Activated T-cell treated with anti-CD3 and anti-CD28 coated beads, Interleukin-2, amount 50 U/mL, for 72 hours (primary cell): ENCODE measurements around the gene RALGPS2. TPM values are rescaled to one million over a fixed set of nuclear protein-coding genes. Genes with fewer than 3 reads are reported as not detected.

ENCODE experiments used
- ATAC-seq, 2 donors: fragments of 150-1000 bp; cut with Tn5 transposase; replicated peaks in 1 of 2; 2 replicates each; pipeline ENCODE4 v1.10.0; 2021; ENCODE audit warnings: moderate library complexity in 2 of 2, mild to moderate bottlenecking in 1 of 2
- DNase-seq, 2 donors: peaks; one replicate each; pipeline ENCODE4 v3.0.0; 2021 to 2022; ENCODE audit warnings: mixed read lengths in 1 of 2
- H3K27ac Mint-ChIP-seq: one replicate; pipeline ENCODE4 v1.8.0; 2022; ENCODE audit warnings: mild to moderate bottlenecking, moderate library complexity, mixed read lengths
- H3K27me3 Mint-ChIP-seq: one replicate; pipeline ENCODE4 v1.8.0; 2022; ENCODE audit warnings: low read depth, mixed read lengths
- H3K36me3 Mint-ChIP-seq, 2 donors: one replicate each; pipeline ENCODE4 v1.8.0; 2022; ENCODE audit warnings: mixed read lengths in 2 of 2, mild to moderate bottlenecking in 1 of 2; ENCODE audit not compliant: insufficient read depth in 2 of 2
- H3K4me1 Mint-ChIP-seq: one replicate; pipeline ENCODE4 v1.8.0; 2022; ENCODE audit warnings: low read depth, mixed read lengths
- H3K4me3 Mint-ChIP-seq, 2 donors: one replicate each; pipeline ENCODE4 v1.8.0; 2022; ENCODE audit warnings: mild to moderate bottlenecking in 2 of 2, mixed read lengths in 2 of 2, moderate library complexity in 2 of 2
- H3K9me3 Mint-ChIP-seq, 2 donors: one replicate each; pipeline ENCODE4 v1.8.0; 2022; ENCODE audit warnings: mixed read lengths in 2 of 2
- total RNA-seq, 2 donors: library from RNA; stranded (reverse); gene quantifications; one replicate each; pipeline ENCODE4 v1.2.3, GENCODE V29; 2022

Gene RALGPS2
- total RNA-seq, 2 donors from 2014 or later = 7.8 to 16.5 TPM

DNA sequence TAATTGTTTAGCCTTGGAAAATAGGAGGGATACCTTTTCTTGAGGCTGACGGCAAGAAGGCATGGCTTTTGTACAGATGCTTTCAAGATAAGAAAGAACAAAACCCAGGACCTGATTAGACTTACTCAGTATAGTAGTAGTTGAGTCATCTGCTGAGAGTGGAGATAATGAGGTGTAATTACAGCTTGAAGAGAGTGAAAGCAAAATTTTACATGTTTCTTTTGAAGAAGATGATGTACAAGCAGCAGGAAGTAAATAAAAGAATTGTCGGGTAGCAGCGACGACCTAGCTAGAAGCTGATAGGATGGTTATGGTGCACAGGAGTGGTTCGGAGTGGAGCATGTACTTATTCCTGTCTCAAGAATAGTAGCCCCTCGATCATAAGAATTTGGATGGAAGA is 139.3 kb downstream of the RALGPS2 start:
- Mint-ChIP-seq H3K27me3 (no peaks in the 10 kb centered on the region), H3K9me3 (no peaks in the 10 kb centered on the region), H3K4me3 (peak overlapping the region in 1 of 2 donors; percentile 58), H3K27ac (no peak overlapping the region), H3K36me3 (no peaks in the 10 kb centered on the region), H3K4me1 (peaks cover 10% of the 10 kb centered on the region)
- DNase-seq (peak in 1 of 2 donors; percentile 4), ATAC-seq (peak; percentile 79 to 80)

DNA sequence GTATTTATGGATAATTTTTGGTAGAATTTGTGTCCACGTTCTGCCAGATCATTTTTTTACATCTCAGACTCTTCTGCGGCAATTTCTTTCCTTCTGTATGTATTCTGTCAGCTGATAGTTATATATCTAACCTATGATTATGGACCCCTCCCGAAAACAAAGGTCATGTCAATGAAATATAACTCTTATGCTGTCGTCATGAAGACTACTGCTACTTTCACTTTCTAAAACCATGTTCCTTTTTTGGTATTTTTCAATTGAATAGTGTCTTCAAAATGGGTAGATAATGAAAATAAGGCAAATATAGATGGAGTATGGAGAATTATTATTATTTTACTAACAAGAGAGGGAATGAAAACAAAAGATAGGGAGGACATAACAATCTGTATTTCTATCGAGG is 142.6 kb downstream of the RALGPS2 start:
- Mint-ChIP-seq H3K27me3 (no peaks in the 10 kb centered on the region), H3K36me3 (no peaks in the 10 kb centered on the region), H3K9me3 (no peaks in the 10 kb centered on the region), H3K4me3 (peak overlapping the region in 1 of 2 donors; percentile 41), H3K4me1 (peaks cover 10% of the 10 kb centered on the region), H3K27ac (no peak overlapping the region)
- no peak for ATAC-seq
- no peak for DNase-seq

DNA sequence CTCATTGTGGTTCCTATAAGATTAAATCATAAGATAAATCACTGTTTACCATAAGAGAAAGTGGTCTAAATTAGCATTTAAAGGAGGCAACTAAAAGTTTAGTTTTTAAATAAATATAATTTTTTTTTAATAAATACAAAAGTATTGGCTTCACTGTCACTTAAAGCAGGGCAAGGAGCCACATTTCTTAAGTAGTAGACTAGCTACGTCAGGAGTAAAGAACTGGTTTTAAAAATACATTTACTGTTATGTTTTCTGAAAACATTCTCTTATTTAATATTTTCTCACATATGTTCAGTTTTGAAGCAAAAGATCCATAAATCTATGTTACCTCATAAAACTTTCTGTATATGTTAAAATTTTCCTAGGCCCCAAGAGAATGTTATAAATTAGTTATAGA is 143.7 kb downstream of the RALGPS2 start:
- DNase-seq (no peak), ATAC-seq (no peak)
- Mint-ChIP-seq H3K36me3 (no peaks in the 10 kb centered on the region), H3K4me3 (no peak overlapping the region), H3K9me3 (no peaks in the 10 kb centered on the region), H3K4me1 (peaks cover 10% of the 10 kb centered on the region), H3K27me3 (no peaks in the 10 kb centered on the region), H3K27ac (no peak overlapping the region)

DNA sequence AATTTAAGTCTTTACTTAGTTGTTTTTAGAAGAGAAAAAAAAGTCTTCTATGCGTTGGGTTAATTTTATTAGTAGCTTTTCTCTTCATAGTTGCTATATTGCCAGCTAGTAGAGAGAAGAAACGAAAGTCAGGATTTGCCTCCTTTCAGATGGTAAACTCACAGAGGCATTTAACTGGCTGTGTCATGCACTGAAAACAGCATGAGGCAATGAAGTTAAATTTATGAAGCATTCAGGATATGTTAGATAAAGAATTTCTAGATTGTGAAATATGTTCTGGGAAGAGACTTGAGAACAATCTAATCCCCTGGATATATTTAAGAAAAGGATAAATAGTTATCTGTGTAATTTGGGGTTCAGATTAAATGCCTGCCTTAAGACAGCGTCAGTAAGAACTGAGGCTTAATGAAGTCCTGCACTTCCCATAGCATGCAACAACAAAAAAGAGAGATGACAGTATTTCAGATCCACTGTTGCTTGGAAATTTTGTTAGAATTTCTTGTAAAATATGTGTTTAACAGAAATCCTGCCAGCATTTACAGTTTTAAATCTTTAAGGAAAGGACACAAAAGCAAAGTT is 144.2 kb downstream of the RALGPS2 start:
- ATAC-seq (no peak), DNase-seq (no peak)
- Mint-ChIP-seq H3K27me3 (no peaks in the 10 kb centered on the region), H3K9me3 (no peaks in the 10 kb centered on the region), H3K4me1 (peaks cover 5% of the 10 kb centered on the region), H3K36me3 (no peaks in the 10 kb centered on the region), H3K27ac (no peak overlapping the region), H3K4me3 (no peak overlapping the region)

DNA sequence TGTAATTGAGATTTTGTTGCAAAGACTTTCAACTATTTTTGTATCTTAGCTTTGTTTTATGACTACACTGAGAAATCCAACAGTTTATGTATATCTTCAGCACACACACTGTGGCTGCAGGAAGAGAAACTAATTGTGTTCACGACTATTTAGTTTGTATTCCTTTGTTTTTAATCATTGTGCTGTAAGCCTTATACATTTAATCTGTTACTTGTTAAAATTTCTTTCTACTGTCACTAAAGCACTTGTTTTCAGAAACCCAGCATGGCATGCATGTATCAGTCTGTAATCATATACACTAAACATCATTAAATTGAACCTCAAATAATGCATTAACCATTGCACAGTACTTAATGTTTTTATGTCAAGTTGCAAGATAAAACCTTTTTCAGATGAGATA is 145.2 kb downstream of the RALGPS2 start:
- Mint-ChIP-seq H3K9me3 (no peaks in the 10 kb centered on the region), H3K27me3 (no peaks in the 10 kb centered on the region), H3K27ac (no peak overlapping the region), H3K4me3 (no peak overlapping the region), H3K4me1 (no peaks in the 10 kb centered on the region), H3K36me3 (no peaks in the 10 kb centered on the region)
- DNase-seq (no peak), ATAC-seq (no peak)

DNA sequence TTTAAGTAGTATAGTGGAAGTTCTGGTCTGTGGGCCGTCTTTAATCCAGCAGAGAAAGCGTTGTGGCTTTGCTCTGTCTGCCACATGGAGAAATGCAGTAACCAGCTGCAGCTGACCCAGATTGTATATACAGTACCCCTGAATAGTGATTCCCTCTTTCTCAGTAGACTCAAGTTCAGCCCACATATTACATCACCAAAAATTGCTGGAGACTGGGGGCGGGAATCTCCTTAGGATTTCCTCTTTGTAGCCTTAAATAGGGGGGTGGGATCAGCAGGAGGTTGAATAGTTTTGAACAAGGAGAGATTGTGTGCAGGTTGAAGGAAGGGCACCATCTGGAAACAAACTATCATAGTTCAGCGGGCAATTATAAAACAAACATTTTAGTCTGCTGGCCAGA is 145.9 kb downstream of the RALGPS2 start, which contains the start of gene ANGPTL1:
Gene ANGPTL1, minus strand, starts transcription at position 134 of the 400 bp plus-strand sequence. CDS start 5,301 bp downstream, outside the sequence.
- DNase-seq = no peak
- Mint-ChIP-seq H3K36me3 (no peaks in the 10 kb centered on the region), H3K27ac (no peak within 1 kb of the TSS), H3K4me1 (no peaks in the 10 kb centered on the region), H3K4me3 (no peak within 1 kb of the TSS), H3K9me3 (no peaks in the 10 kb centered on the region), H3K27me3 (no peaks in the 10 kb centered on the region)
- ATAC-seq = no peak

- Mint-ChIP-seq H3K27ac (no peak overlapping the region), H3K9me3 (no peaks in the 10 kb centered on the region), H3K4me3 (no peak overlapping the region), H3K36me3 (no peaks in the 10 kb centered on the region), H3K4me1 (no peaks in the 10 kb centered on the region), H3K27me3 (no peaks in the 10 kb centered on the region)
- DNase-seq (no peak), ATAC-seq (no peak)
These were observed 146.7 kb downstream of the RALGPS2 start for GRCh38 chr1:178871551-178872320.

- no peak overlapping the region for H3K27ac Mint-ChIP-seq
- DNase-seq (no peak), ATAC-seq (no peak)
- no peaks in the 10 kb centered on the region for H3K27me3 Mint-ChIP-seq
- H3K4me1 Mint-ChIP-seq = no peaks in the 10 kb centered on the region
- no peaks in the 10 kb centered on the region for H3K9me3 Mint-ChIP-seq
- H3K4me3 Mint-ChIP-seq = no peak overlapping the region
- no peaks in the 10 kb centered on the region for H3K36me3 Mint-ChIP-seq
These were observed 149.9 kb downstream of the RALGPS2 start for GRCh38 chr1:178874966-178875365.

GRCh38 chr1:178875936-178876335 is 150.9 kb downstream of the RALGPS2 start:
- Mint-ChIP-seq H3K27ac (no peak overlapping the region), H3K27me3 (no peaks in the 10 kb centered on the region), H3K4me1 (no peaks in the 10 kb centered on the region), H3K36me3 (no peaks in the 10 kb centered on the region), H3K4me3 (no peak overlapping the region), H3K9me3 (no peaks in the 10 kb centered on the region)
- ATAC-seq (no peak), DNase-seq (no peak)

- DNase-seq (no peak), ATAC-seq (no peak)
- Mint-ChIP-seq H3K4me1 (no peaks in the 10 kb centered on the region), H3K27ac (no peak overlapping the region), H3K27me3 (no peaks in the 10 kb centered on the region), H3K36me3 (no peaks in the 10 kb centered on the region), H3K4me3 (no peak overlapping the region), H3K9me3 (no peaks in the 10 kb centered on the region)
These were observed 152.9 kb downstream of the RALGPS2 start for GRCh38 chr1:178877896-178878295.

DNA sequence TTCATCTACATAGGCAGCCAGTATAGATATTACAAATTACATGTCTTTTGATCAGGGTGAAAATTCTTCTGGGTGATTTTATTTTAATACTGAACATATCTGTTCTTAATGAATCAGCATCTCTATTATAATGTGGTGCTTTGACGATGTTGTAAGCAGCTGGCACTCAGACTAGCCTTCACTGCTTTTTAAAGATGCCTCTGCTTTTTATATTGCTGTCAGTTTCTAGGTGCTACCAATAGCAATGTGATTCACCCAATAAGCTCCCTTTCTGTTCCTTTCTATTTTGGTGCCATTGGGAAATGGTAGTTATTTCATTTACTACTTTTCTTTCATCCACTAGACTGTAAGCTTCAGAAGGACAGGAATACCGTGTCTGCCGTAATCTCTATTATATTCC is 156.9 kb downstream of the RALGPS2 start:
- Mint-ChIP-seq H3K4me1 (peaks cover 7% of the 10 kb centered on the region), H3K27ac (no peak overlapping the region), H3K27me3 (no peaks in the 10 kb centered on the region), H3K4me3 (no peak overlapping the region), H3K9me3 (no peaks in the 10 kb centered on the region), H3K36me3 (no peaks in the 10 kb centered on the region)
- DNase-seq = no peak
- no peak for ATAC-seq

DNA sequence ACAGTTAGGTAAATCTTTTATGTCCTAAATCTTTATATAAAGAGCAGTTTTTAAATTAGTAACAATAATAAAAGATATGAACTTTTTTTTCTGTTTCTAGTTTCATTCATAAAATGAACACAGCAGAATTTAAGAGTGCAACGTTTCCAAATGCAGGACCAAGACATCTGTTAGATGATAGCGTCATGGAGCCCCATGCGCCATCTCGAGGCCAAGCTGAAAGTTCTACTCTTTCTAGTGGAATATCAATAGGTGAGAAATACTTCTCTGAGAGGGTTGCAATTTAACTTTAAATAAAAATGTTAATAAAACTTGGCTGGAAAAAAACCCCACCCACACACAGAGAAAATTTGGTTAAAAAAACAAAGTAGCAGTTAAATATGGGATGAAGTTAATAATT is 160.8 kb downstream of the RALGPS2 start:
- Mint-ChIP-seq H3K27ac (no peak overlapping the region), H3K4me1 (peaks cover 7% of the 10 kb centered on the region), H3K4me3 (no peak overlapping the region), H3K9me3 (no peaks in the 10 kb centered on the region), H3K36me3 (no peaks in the 10 kb centered on the region), H3K27me3 (no peaks in the 10 kb centered on the region)
- ATAC-seq (no peak), DNase-seq (no peak)

- H3K27me3 Mint-ChIP-seq = no peaks in the 10 kb centered on the region
- no peaks in the 10 kb centered on the region for H3K36me3 Mint-ChIP-seq
- no peak for ATAC-seq
- no peak overlapping the region for H3K27ac Mint-ChIP-seq
- DNase-seq = no peak
- H3K4me3 Mint-ChIP-seq = no peak overlapping the region
- H3K9me3 Mint-ChIP-seq = no peaks in the 10 kb centered on the region
- peaks cover 7% of the 10 kb centered on the region for H3K4me1 Mint-ChIP-seq
These were observed 161.5 kb downstream of the RALGPS2 start for GRCh38 chr1:178886551-178886950.

GRCh38 chr1:178895928-178896327 is 170.9 kb downstream of the RALGPS2 start:
- Mint-ChIP-seq H3K4me1 (peaks cover 5% of the 10 kb centered on the region), H3K4me3 (no peak overlapping the region)

More at GRCh38 chr1:178895928-178896327, 170.9 kb downstream of the RALGPS2 start:
- Mint-ChIP-seq H3K9me3 (no peaks in the 10 kb centered on the region), H3K36me3 (peaks cover 3 to 4% of the 10 kb centered on the region in 2 donors), H3K27ac (no peak overlapping the region), H3K27me3 (no peaks in the 10 kb centered on the region)
- DNase-seq = no peak
- ATAC-seq = no peak
